Uterus (tissue), 4 donors: Measurements from ENCODE around the gene DYNLL1. TPM values are rescaled to one million over a fixed set of nuclear protein-coding genes. Genes with fewer than 3 reads are reported as not detected.
A peak's percentile ranks its signal among the peaks of the same experiment; 100 is the strongest.
"Not testable (repeated sequence)": the region's sequence is repeated elsewhere in the genome, so short reads cannot be mapped to it uniquely, and the experiment has no call there.

Source experiments
- DNase-seq, 2 donors: peaks; one replicate each; pipeline ENCODE4 v3.0.0-alpha.2; 2019 to 2020
- H3K27ac ChIP-seq, 2 donors: fragments of 200-600 bp; sonication (generic); 1 replicate in 1 of 2; 2 replicates in 1 of 2; pipeline ENCODE4 v1.5.1; 2016 to 2018
- H3K27me3 ChIP-seq, 2 donors: fragments of 200-600 bp; sonication (generic); one replicate each; pipeline ENCODE4 v1.5.1; 2018 to 2019; ENCODE audit warnings: control low read depth in 1 of 2
- H3K36me3 ChIP-seq, 2 donors: fragments of 200-600 bp; sonication (generic); one replicate each; pipeline ENCODE4 v1.5.1; 2019; ENCODE audit warnings: control low read depth in 1 of 2
- H3K4me1 ChIP-seq, 2 donors: fragments of 200-600 bp; sonication (generic); one replicate each; pipeline ENCODE4 v1.5.1; 2018 to 2019; ENCODE audit warnings: control low read depth in 1 of 2
- H3K4me3 ChIP-seq, 2 donors: fragments of 200-600 bp; sonication (generic); 1 replicate in 1 of 2; 2 replicates in 1 of 2; pipeline ENCODE4 v1.5.1; 2018 to 2019; ENCODE audit warnings: mild to moderate bottlenecking in 1 of 2
- H3K9me3 ChIP-seq, 2 donors: fragments of 200-600 bp; sonication (generic); one replicate each; pipeline ENCODE4 v1.5.1; 2019; ENCODE audit warnings: control low read depth in 1 of 2
- POLR2A ChIP-seq, 2 donors: fragments of 450-650 bp; IDR thresholded peaks; one replicate each; pipeline ENCODE4 v1.6.1; 2016; ENCODE audit warnings: antibody characterized with exemption in 2 of 2, mild to moderate bottlenecking in 1 of 2, moderate library complexity in 1 of 2
- intact Hi-C: fragments of 100-400 bp; cut with DNase I; formaldehyde crosslinking; loops from one replicate; pipeline ENCODE4 v1.15.1; 2023; ENCODE audit warnings: low total_unique reads
- total RNA-seq, 4 donors: library from RNA; depleted of rRNA in 3 of 4; stranded (reverse); fragments of >200 nt in 3 of 4; gene quantifications; one replicate each; pipeline versions ENCODE4 v1.1.0 to v1.2.4, GENCODE V29; 2014 to 2023
- TF ChIP-seq, protein P1 (sequence below), 4 experiments: fragments of 200-600 bp in 2 of 4; fragments of 450-650 bp in 2 of 4; sonication (generic) in 2 of 4; IDR thresholded peaks; one replicate each; pipeline ENCODE4 v1.5.1; 2016 to 2019; ENCODE audit warnings: antibody characterized with exemption in 4 of 4, mild to moderate bottlenecking in 2 of 4, moderate library complexity in 1 of 4
- donor health status: DM: yes; HTN: yes; CAD: no.

The DYNLL1 gene
- total RNA-seq, 4 donors from 2014 or later, result 239 to 457 (median 291) TPM

- intact Hi-C loops, result no loop called here
- DNase-seq, result peak; percentile 88 to 90
- peak within 1 kb of the TSS; percentile 54 to 83 for H3K4me3 ChIP-seq
- H3K36me3 ChIP-seq, result no peaks in the 10 kb centered on the region
- H3K27ac ChIP-seq, result peak within 1 kb of the TSS; percentile 88 to 98
- TF ChIP-seq, protein P1, sequence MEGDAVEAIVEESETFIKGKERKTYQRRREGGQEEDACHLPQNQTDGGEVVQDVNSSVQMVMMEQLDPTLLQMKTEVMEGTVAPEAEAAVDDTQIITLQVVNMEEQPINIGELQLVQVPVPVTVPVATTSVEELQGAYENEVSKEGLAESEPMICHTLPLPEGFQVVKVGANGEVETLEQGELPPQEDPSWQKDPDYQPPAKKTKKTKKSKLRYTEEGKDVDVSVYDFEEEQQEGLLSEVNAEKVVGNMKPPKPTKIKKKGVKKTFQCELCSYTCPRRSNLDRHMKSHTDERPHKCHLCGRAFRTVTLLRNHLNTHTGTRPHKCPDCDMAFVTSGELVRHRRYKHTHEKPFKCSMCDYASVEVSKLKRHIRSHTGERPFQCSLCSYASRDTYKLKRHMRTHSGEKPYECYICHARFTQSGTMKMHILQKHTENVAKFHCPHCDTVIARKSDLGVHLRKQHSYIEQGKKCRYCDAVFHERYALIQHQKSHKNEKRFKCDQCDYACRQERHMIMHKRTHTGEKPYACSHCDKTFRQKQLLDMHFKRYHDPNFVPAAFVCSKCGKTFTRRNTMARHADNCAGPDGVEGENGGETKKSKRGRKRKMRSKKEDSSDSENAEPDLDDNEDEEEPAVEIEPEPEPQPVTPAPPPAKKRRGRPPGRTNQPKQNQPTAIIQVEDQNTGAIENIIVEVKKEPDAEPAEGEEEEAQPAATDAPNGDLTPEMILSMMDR (IDR thresholded peaks at IDR 0.05), result peak in 1 of 4 experiments; percentile 9
- peak; percentile 20 to 45 for TF ChIP-seq POLR2A (IDR thresholded peaks at IDR 0.05)
- H3K9me3 ChIP-seq, result no peaks in the 10 kb centered on the region
- no peaks in the 10 kb centered on the region for H3K27me3 ChIP-seq
- H3K4me1 ChIP-seq, result no peaks in the 10 kb centered on the region
These were observed 33.1 kb downstream of the DYNLL1 start, which contains the start of gene COQ5 for GRCh38 chr12:120528861-120529525. Gene COQ5 (minus strand): TSS chr12:120529158. CDS start chr12:120529141, 17 bp downstream.

DNA sequence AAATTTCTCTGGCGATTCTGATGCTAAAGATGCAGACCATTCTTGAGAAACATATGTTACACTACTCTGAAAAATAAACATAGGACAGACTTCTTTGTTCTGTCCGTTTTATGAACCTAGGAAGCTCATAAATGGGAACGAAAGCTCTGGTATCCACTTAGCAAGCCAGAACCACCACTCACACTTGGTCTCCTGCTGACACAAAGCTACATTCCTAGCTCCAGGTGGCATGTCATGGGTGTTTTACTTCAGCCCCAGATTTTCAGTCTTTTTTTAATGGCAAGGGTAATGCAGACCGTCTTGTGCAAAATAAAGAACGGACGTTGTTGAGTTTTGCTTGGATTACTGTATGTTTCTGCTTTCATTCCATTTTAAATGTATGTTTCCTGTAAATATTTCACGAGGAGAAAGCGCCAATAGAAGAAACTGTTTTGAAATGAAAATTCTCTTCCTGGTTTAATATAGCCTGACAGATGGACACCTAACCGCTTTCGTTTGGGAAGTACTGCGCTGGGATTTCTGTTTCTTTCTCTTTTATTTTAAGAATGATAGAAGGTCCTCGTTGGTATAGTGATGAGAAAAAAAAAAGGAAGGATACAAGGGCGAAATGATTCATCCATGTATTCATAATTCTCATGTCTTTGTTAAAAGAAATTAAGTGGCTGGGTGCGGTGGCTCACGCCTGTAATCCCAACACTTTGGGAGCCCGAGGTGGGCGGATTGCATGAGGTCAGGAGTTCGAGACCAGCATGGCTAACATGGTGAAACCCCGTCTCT is 33.9 kb downstream of the DYNLL1 start:
- Histone ChIP-seq H3K9me3 (no peaks in the 10 kb centered on the region), H3K36me3 (no peaks in the 10 kb centered on the region), H3K27me3 (no peaks in the 10 kb centered on the region), H3K4me1 (no peaks in the 10 kb centered on the region), H3K27ac (peak overlapping the region; percentile 88 to 98), H3K4me3 (peak overlapping the region; percentile 54 to 83)
- no peak for DNase-seq
- intact Hi-C loops, result no loop called here
- no peak for TF ChIP-seq POLR2A (IDR thresholded peaks at IDR 0.05)
- TF ChIP-seq, protein P1 (IDR thresholded peaks at IDR 0.05), result no peak

- H3K4me1 ChIP-seq, DNase-seq, H3K27me3 ChIP-seq, intact Hi-C loops, H3K36me3 ChIP-seq, H3K9me3 ChIP-seq, H3K4me3 ChIP-seq: not testable (repeated sequence)
- H3K27ac ChIP-seq, result peak overlapping the region; percentile 88 to 98
These were observed 34.5 kb downstream of the DYNLL1 start for GRCh38 chr12:120530418-120530761.

DNA sequence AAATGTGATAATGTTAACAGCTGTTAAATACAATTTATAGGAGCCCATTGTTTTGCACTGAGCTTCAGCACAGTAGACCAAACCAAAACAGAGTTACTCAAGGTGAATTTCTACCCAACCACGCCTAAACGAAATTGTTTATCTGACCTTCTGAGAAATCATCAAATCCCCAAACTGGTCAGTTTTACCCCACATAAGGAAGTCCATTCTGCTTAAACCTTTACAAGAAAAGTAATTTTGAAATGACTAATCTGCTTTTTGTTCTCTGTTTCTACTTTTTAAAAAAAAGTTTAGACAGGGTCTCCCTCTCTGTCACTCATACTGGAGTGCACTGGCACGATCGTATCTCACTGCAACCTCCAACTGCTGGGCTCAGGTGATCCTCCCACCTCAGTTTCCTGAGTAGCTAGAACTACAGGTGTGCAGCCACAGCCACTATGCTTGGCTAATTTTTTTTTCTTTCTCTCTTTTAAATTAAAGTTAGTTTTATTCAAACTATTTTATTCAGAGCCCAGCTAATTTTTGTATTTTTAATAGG is 36.9 kb downstream of the DYNLL1 start:
- no peaks in the 10 kb centered on the region for H3K36me3 ChIP-seq
- H3K27me3 ChIP-seq, result no peaks in the 10 kb centered on the region
- H3K27ac ChIP-seq, result no peak overlapping the region
- no peak overlapping the region for H3K4me3 ChIP-seq
- TF ChIP-seq POLR2A (IDR thresholded peaks at IDR 0.05), result no peak
- TF ChIP-seq, protein P1 (IDR thresholded peaks at IDR 0.05), result no peak
- H3K4me1 ChIP-seq, result peaks cover 15 to 17% of the 10 kb centered on the region in 2 donors
- intact Hi-C loops, result no loop called here
- DNase-seq, result no peak
- H3K9me3 ChIP-seq, result no peaks in the 10 kb centered on the region

DNA sequence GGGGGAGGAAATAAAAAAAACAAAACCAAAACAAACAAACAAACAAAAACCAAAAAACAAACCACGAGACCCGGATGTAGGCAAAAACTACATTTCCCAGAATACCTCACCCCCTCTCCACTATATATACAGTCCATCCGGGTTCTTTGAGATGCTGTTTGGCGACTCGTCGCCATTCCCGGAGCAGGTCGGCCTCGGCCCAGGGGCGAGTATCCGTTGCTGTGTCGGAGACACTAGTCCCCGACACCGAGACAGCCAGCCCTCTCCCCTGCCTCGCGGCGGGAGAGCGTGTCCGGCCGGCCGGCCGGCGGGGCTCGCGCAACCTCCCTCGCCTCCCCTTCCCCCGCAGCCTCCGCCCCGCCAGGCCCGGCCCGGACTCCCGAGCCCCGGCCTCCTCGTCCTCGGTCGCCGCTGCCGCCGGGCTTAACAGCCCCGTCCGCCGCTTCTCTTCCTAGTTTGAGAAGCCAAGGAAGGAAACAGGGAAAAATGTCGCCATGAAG is 38.3 kb downstream of the DYNLL1 start, which contains the start of gene RNF10:
Gene RNF10 (plus strand): TSS at position 154 of the 500 bp plus-strand sequence. CDS start 456 bp downstream, outside the sequence.
- H3K9me3 ChIP-seq, result no peaks in the 10 kb centered on the region
- H3K4me1 ChIP-seq, result peaks cover 15 to 17% of the 10 kb centered on the region in 2 donors
- TF ChIP-seq POLR2A (IDR thresholded peaks at IDR 0.05), result peak; percentile 95 to 97
- TF ChIP-seq, protein P1 (IDR thresholded peaks at IDR 0.05), result peak in 1 of 4 experiments; percentile 7
- H3K27me3 ChIP-seq, result no peaks in the 10 kb centered on the region
- no peaks in the 10 kb centered on the region for H3K36me3 ChIP-seq
- intact Hi-C loops, result no loop called here
- peak; percentile 74 to 83 for DNase-seq
- H3K4me3 ChIP-seq, result peak within 1 kb of the TSS; percentile 70 to 76
- peak within 1 kb of the TSS; percentile 89 to 92 for H3K27ac ChIP-seq
